GM12872 (cell line): ENCODE results near the gene GRID1.

Source experiments
- TF ChIP-seq, protein P1 (sequence below): IDR thresholded peaks from 3 replicates; pipeline ENCODE4 v1.5.1; 2011; ENCODE audit warnings: low read depth, mild to moderate bottlenecking, low read length, moderate library complexity; ENCODE audit not compliant: insufficient read depth

GRID1 gene

DNA sequence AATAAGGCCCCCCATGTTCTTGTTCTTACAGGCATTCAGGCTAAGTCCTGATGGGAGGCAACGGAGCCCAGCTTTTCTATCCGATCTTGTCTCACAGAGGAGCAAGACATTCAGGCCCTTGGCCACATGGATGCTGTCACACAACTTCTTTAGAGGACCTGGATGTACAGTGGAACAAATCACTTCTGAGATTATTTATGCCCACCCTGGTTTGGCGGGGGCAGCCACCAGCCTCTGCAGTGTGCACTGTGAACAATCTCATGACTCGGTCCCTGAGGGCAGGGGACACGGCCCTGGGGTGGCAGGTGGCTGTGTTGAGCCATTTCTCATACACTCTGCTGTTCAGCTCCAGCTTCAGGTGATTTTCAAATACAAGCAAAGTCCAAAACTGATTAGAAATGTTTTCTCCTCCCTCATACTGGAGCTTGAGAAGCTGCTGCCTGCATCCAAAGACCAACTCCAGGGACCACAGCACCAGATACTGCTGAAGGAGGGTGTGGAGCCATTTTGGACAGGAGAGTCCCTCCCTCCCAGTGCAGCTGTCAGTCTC lies 441.3 kb downstream of the GRID1 start:
- TF ChIP-seq, protein P1, sequence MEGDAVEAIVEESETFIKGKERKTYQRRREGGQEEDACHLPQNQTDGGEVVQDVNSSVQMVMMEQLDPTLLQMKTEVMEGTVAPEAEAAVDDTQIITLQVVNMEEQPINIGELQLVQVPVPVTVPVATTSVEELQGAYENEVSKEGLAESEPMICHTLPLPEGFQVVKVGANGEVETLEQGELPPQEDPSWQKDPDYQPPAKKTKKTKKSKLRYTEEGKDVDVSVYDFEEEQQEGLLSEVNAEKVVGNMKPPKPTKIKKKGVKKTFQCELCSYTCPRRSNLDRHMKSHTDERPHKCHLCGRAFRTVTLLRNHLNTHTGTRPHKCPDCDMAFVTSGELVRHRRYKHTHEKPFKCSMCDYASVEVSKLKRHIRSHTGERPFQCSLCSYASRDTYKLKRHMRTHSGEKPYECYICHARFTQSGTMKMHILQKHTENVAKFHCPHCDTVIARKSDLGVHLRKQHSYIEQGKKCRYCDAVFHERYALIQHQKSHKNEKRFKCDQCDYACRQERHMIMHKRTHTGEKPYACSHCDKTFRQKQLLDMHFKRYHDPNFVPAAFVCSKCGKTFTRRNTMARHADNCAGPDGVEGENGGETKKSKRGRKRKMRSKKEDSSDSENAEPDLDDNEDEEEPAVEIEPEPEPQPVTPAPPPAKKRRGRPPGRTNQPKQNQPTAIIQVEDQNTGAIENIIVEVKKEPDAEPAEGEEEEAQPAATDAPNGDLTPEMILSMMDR = no peak

DNA sequence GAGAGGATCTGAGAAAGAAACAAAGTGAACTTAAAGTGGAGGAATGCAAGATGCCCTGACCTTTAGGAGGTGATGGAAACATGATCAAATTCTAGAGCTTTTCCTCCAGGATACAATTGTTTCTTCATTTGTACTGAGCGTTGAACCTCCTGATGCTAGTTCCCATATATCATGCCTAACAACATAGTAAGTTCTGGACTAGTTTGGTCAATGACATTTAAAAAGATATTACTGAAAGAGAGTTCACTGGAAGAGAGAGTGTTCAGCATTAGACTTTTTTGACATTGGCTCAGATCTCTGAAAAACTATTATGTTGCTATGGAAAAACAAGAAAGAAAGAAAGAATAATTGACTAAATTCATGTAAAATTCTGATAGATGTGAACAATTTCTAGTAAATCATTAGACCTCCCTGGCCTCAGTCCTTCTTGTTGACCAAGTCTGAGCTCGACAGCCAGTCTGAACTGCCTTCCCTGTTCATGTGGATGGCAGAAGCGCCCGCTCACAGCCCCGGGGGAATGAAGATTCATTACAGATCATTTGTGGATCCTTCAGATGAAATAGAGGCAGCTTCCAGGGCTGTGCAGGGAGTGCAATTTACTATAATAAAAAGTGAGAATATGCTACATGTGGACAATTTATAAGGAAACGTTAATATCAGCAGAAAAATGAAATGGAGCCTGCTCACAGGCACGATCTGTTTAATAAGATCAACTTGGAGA lies 442.1 kb downstream of the GRID1 start:
- TF ChIP-seq, protein P1 = no peak

DNA sequence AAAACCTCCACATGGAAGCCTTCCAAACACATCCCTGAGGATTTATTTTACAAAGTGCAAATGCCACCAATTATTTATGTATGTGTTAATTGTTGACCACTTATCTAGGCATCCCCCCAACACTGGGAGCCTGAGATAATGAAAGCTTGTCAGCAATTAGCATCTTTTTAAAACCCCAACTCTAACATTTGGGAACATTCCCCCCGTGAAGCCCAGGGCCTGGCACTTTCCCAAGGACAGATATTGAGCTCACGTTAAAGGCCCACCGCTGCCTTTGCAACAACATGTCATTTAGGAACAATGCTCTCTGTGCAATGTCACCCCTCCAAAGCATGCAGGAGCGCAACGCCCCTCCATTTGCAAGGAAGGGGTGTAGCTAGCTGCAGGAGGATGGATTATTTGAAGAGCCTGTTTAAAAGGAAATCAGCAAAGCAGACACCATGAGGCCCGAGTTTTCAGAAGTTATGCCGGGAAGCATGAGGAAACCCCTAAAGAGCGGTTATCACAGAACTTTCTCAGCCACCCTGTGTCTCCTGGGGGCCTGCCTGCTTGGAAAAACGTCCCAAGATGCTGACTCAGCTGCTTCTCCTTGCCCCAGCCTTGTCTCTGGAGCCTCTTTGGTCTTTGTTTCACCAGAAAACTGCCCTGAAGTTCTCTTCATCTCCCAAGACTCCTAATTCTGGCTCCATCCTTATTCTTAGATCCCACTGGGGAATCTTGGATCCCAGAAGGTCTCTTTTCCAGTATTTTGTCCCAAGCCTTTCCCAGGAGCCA lies 444.1 kb downstream of the GRID1 start:
- TF ChIP-seq, protein P1 = no peak

DNA sequence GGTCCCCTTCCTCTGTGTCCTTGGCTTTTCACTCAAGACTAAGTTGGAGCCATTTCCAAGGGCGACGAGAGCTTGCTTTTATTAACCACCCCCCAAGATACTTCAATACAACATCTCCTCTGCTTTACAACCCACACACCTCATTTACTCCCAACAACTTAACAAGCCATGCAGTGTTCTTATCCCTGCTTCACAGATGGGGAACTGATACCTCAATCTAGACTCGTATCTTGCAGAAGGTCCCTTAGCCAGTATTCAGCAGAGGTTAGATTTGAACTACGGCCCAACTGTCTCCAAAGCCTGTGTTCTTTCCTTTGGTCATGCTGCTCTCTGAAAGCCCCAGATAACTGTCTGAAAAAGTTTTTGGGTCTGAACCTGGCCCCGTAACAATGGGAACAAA lies 444.8 kb downstream of the GRID1 start:
- TF ChIP-seq, protein P1 = no peak

DNA sequence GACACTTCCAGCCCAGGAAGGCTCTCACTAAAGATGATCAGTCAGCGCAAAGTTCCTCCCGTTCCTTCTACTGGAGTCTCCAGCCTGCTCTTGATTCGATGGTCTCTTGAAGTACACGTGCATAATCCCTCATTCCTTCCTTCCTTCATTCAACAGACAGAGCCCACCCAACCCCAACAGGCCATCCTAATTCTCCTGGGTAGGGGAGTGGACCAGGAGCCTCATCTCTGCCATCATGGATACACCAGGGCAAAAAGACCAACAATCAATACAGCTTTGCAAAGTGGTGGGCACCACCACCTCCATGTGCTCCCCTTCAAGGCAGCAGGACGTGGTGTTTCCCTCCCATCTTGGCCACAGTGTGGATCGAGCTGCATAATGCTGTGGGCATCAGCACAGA lies 446.3 kb downstream of the GRID1 start:
- TF ChIP-seq, protein P1 = no peak

DNA sequence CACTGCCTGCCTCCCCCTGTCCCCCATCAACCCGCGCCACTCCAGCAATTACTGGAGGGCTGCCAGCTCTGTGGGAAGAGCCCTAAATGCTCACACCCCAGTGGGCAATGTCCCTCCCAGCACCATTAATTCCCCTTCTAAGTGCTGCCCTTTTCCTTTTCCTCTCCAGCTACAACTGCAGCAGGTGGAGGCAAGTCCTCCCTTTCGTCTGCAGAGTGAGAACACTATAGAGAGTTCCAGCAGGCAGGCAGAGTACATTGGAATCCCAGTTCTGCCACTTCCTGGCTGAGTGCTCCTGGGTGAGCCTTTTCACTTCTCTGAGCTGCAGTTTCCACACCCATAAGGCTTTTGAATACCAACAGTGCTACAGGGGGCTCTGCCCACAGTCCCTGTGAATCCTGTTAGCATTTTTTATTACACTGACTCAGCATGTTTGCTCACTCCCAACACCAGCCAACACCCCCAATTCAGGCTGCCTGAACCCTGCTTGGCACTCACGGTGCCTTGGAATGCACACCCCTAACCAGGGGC lies 447.0 kb downstream of the GRID1 start:
- TF ChIP-seq, protein P1 = no peak

DNA sequence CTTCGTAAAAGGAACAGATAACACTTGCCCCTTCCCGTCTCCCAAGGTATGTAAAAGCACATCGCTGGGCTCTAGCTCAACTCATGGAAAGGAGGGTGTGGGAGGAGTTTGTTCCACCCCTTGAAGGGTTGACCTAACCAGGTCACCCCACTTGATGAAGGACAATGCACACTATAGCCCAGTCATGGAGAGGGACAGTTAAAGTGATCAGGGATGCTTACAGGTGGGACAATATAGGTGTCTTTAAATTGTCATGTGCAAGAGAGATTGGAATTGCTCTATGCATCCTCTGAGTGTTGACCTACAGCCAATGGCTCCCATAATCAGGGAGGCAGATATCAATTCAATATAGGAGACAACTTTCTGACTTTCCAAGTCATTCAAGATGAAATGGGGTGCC lies 448.2 kb downstream of the GRID1 start:
- TF ChIP-seq, protein P1 = no peak
